ENCODE data around the gene DRGX. TPM values are rescaled to one million over a fixed set of nuclear protein-coding genes. Genes with fewer than 3 reads are reported as not detected.

Gene DRGX
- total RNA-seq, 2 donors from 2014 or later: not detected

GRCh38 chr10:49331431-49331830 lies 64.5 kb downstream of the DRGX start:
- ATAC-seq (ENCODE audit: insufficient number of reproducible peaks, low FRiP score, low read depth) (no peak), DNase-seq (ENCODE audit: low spot score) (no peak)
- no peaks in the 10 kb centered on the region for H3K36me3 ChIP-seq
- no peak for TF ChIP-seq CTCF (IDR thresholded peaks at IDR 0.05)
- H3K9me3 ChIP-seq: no peaks in the 10 kb centered on the region
- no peak overlapping the region for H3K27ac ChIP-seq
- H3K4me1 ChIP-seq (ENCODE audit: control insufficient read depth in 1 of 2, low read depth in 2 of 2): no peaks in the 10 kb centered on the region
- H3K27me3 ChIP-seq (replicated peaks; ENCODE audit: insufficient read depth): no peaks in the 10 kb centered on the region
- H3K4me3 ChIP-seq: no peak overlapping the region

- Histone ChIP-seq H3K36me3 (no peaks in the 10 kb centered on the region), H3K4me3 (no peak overlapping the region), H3K27me3 (replicated peaks; ENCODE audit: insufficient read depth) (no peaks in the 10 kb centered on the region), H3K27ac (no peak overlapping the region), H3K9me3 (no peaks in the 10 kb centered on the region), H3K4me1 (ENCODE audit: control insufficient read depth in 1 of 2, low read depth in 2 of 2) (no peaks in the 10 kb centered on the region)
- TF ChIP-seq CTCF (IDR thresholded peaks at IDR 0.05): no peak
- DNase-seq (ENCODE audit: low spot score) (no peak), ATAC-seq (ENCODE audit: insufficient number of reproducible peaks, low FRiP score, low read depth) (no peak)
Measured at GRCh38 chr10:49330127-49330665, 65.7 kb downstream of the DRGX start.

- H3K4me3 ChIP-seq: no peak overlapping the region
- H3K27ac ChIP-seq: no peak overlapping the region
- ATAC-seq (ENCODE audit: insufficient number of reproducible peaks, low FRiP score, low read depth): no peak
- no peak for DNase-seq (ENCODE audit: low spot score)
- no peaks in the 10 kb centered on the region for H3K4me1 ChIP-seq (ENCODE audit: control insufficient read depth in 1 of 2, low read depth in 2 of 2)
- no peaks in the 10 kb centered on the region for H3K27me3 ChIP-seq (replicated peaks; ENCODE audit: insufficient read depth)
- no peaks in the 10 kb centered on the region for H3K9me3 ChIP-seq
- no peaks in the 10 kb centered on the region for H3K36me3 ChIP-seq
- no peak for TF ChIP-seq CTCF (IDR thresholded peaks at IDR 0.05)
Measured at GRCh38 chr10:49329146-49329505, 66.8 kb downstream of the DRGX start.

- no peak overlapping the region for H3K4me3 ChIP-seq
- H3K36me3 ChIP-seq: no peaks in the 10 kb centered on the region
- H3K4me1 ChIP-seq (ENCODE audit: control insufficient read depth in 1 of 2, low read depth in 2 of 2): no peaks in the 10 kb centered on the region
- DNase-seq (ENCODE audit: low spot score) (no peak), ATAC-seq (ENCODE audit: insufficient number of reproducible peaks, low FRiP score, low read depth) (no peak)
- no peak overlapping the region for H3K27ac ChIP-seq
- H3K27me3 ChIP-seq (replicated peaks; ENCODE audit: insufficient read depth): no peaks in the 10 kb centered on the region
- no peak for TF ChIP-seq CTCF (IDR thresholded peaks at IDR 0.05)
- no peaks in the 10 kb centered on the region for H3K9me3 ChIP-seq
Measured at GRCh38 chr10:49328401-49329145, 67.3 kb downstream of the DRGX start.

GRCh38 chr10:49327036-49327813 lies 68.7 kb downstream of the DRGX start:
- TF ChIP-seq CTCF (IDR thresholded peaks at IDR 0.05): no peak
- no peaks in the 10 kb centered on the region for H3K4me1 ChIP-seq (ENCODE audit: control insufficient read depth in 1 of 2, low read depth in 2 of 2)
- no peak overlapping the region for H3K4me3 ChIP-seq
- ATAC-seq (ENCODE audit: insufficient number of reproducible peaks, low FRiP score, low read depth) (no peak), DNase-seq (ENCODE audit: low spot score) (no peak)
- no peaks in the 10 kb centered on the region for H3K27me3 ChIP-seq (replicated peaks; ENCODE audit: insufficient read depth)
- no peaks in the 10 kb centered on the region for H3K36me3 ChIP-seq
- no peaks in the 10 kb centered on the region for H3K9me3 ChIP-seq
- H3K27ac ChIP-seq: no peak overlapping the region

All from thoracic aorta (tissue), 2 donors.